HepG2 (cell line): Measurements from ENCODE around the gene SGCD. TPM values are rescaled to one million over a fixed set of nuclear protein-coding genes. Genes with fewer than 3 reads are reported as not detected.

Source experiments
- ATAC-seq: fragments of 200-7000 bp; cut with Tn5 transposase; 3 replicates; pipeline ENCODE4 v1.9.1; 2020; ENCODE audit warnings: mild to moderate bottlenecking, moderate library complexity
- BruUV-seq: library from RNA; stranded (reverse); fragments of 400-500 nt; replicated peaks from 2 replicates; lab custom pipeline; 2021; lab: Mats Ljungman, UMichigan
- CTCF ChIA-PET: fragments of 300-600 bp; formaldehyde crosslinking; extraction: SDS; loops from one replicate; lab custom pipeline; 2021; ENCODE audit warnings: low total read pairs, inconsistent platforms, low intra/inter-chr PET ratio; lab: Yijun Ruan, JAX
- POLR2A ChIA-PET: fragments of 350-600 bp; sonication (Branson Sonifier 250); formaldehyde crosslinking; loops from one replicate; lab custom pipeline; 2020; ENCODE audit warnings: antibody characterized with exemption, inconsistent platforms; lab: Yijun Ruan, JAX
- DNase-seq: peaks from one replicate; pipeline ENCODE4 v3.0.0-alpha.2; 2015; ENCODE audit warnings: low spot score
- FAIRE-seq: peaks from 3 replicates; lab custom pipeline; 2011; peaks lifted over from hg19 to GRCh38; lab: Jason Lieb, UNC
- H2AFZ ChIP-seq: one replicate; pipeline ENCODE4 v1.6.1; 2011; ENCODE audit warnings: low read length, inconsistent platforms
- H3K27ac ChIP-seq: fragments of 300-600 bp; 3 replicates; pipeline ENCODE4 v1.8.0; 2011; ENCODE audit warnings: mixed run types, mild to moderate bottlenecking, mixed read lengths, low read length, inconsistent platforms; ENCODE audit not compliant: insufficient read depth; ENCODE audit errors: extremely low read length
- H3K27me3 ChIP-seq, 2 experiments: fragments of 200-600 bp in 1 of 2; 2 replicates in 1 of 2; 3 replicates in 1 of 2; pipeline versions ENCODE4 v1.6.0 to v1.8.0; 2011; ENCODE audit warnings: low read length in 2 of 2, mild to moderate bottlenecking in 2 of 2, moderate library complexity in 2 of 2, inconsistent platforms in 1 of 2; ENCODE audit not compliant: insufficient read depth in 2 of 2, control insufficient read depth in 1 of 2
- H3K36me3 ChIP-seq, 2 experiments: fragments of 200-600 bp in 1 of 2; replicated peaks in 1 of 2; 2 replicates in 1 of 2; 3 replicates in 1 of 2; pipeline versions ENCODE4 v1.5.1 to v1.8.0; 2011; ENCODE audit warnings: low read length in 2 of 2, inconsistent platforms in 1 of 2; ENCODE audit not compliant: insufficient read depth in 2 of 2, control insufficient read depth in 1 of 2
- H3K4me1 ChIP-seq: 2 replicates; pipeline ENCODE4 v1.5.1; 2012; ENCODE audit warnings: low read length, inconsistent platforms; ENCODE audit not compliant: insufficient read depth
- H3K4me2 ChIP-seq: 2 replicates; pipeline ENCODE4 v1.6.0; 2011; ENCODE audit warnings: low read depth, low read length, inconsistent platforms
- H3K4me3 ChIP-seq, 3 experiments: fragments of 200-600 bp in 1 of 3; sonication (generic), shearing (Covaris generic) in 1 of 3; replicated peaks in 1 of 3; 2 replicates each; pipeline ENCODE4 v1.5.1; 2011 to 2016; ENCODE audit warnings: low read length in 3 of 3, inconsistent platforms in 2 of 3, low read depth in 2 of 3, mild to moderate bottlenecking in 2 of 3, control low read depth in 1 of 3, mixed read lengths in 1 of 3; ENCODE audit not compliant: insufficient read depth in 1 of 3
- H3K79me2 ChIP-seq: one replicate; pipeline ENCODE4 v1.6.1; 2011; ENCODE audit warnings: low read length, inconsistent platforms; ENCODE audit not compliant: insufficient read depth
- H3K9ac ChIP-seq: 2 replicates; pipeline ENCODE4 v1.6.0; 2011; ENCODE audit warnings: mild to moderate bottlenecking, low read depth, low read length, inconsistent platforms; ENCODE audit not compliant: insufficient read depth
- H3K9me3 ChIP-seq: 2 replicates; pipeline ENCODE4 v1.5.1; 2012; ENCODE audit warnings: mild to moderate bottlenecking, low read length
- H4K20me1 ChIP-seq: 2 replicates; pipeline ENCODE4 v1.6.0; 2011; ENCODE audit warnings: inconsistent platforms, mild to moderate bottlenecking, low read length, moderate library complexity; ENCODE audit not compliant: insufficient read depth
- ATF5 ChIP-seq: sonication (generic); formaldehyde crosslinking; IDR thresholded peaks from 2 replicates; pipeline ENCODE4 v1.4.0; 2020; ENCODE audit warnings: mild to moderate bottlenecking, low read depth, missing genetic modification reagents
- EED ChIP-seq: sonication (generic); formaldehyde crosslinking; IDR thresholded peaks from 2 replicates; pipeline ENCODE4 v1.5.0; 2020; ENCODE audit warnings: mild to moderate bottlenecking, missing genetic modification reagents
- GTF3A ChIP-seq: sonication (generic); formaldehyde crosslinking; conservative IDR thresholded peaks from 2 replicates; pipeline ENCODE4 v1.4.0; 2020; ENCODE audit warnings: mild to moderate bottlenecking, missing genetic modification reagents
- LBX2 ChIP-seq: sonication (generic); formaldehyde crosslinking; IDR thresholded peaks from 2 replicates; pipeline ENCODE4 v1.5.0; 2020; ENCODE audit warnings: missing genetic modification reagents, mild to moderate bottlenecking, borderline replicate concordance
- RAD51 ChIP-seq: fragments of 450-650 bp; IDR thresholded peaks from 2 replicates; pipeline ENCODE4 v1.6.1; 2016; ENCODE audit warnings: borderline replicate concordance
- SP2 ChIP-seq: sonication (generic); formaldehyde crosslinking; IDR thresholded peaks from 2 replicates; pipeline ENCODE4 v1.5.1; 2020; ENCODE audit warnings: mild to moderate bottlenecking, missing genetic modification reagents
- ZNF274 ChIP-seq: sonication (generic); formaldehyde crosslinking; IDR thresholded peaks from 2 replicates; pipeline ENCODE4 v1.5.1; 2020; ENCODE audit warnings: mild to moderate bottlenecking, missing genetic modification reagents
- ZNF562 ChIP-seq: sonication (generic); formaldehyde crosslinking; IDR thresholded peaks from 2 replicates; pipeline ENCODE4 v1.8.0; 2022; ENCODE audit warnings: missing genetic modification reagents, borderline replicate concordance
- ZNF615 ChIP-seq: sonication (generic); formaldehyde crosslinking; IDR thresholded peaks from 2 replicates; pipeline ENCODE4 v1.5.0; 2020; ENCODE audit warnings: mild to moderate bottlenecking, missing genetic modification reagents, borderline replicate concordance
- ZNF737 ChIP-seq: sonication (generic); formaldehyde crosslinking; IDR thresholded peaks from 2 replicates; pipeline ENCODE4 v1.5.0; 2020; ENCODE audit warnings: missing genetic modification reagents, mild to moderate bottlenecking, borderline replicate concordance
- WGBS: methylation state at CpG from one replicate; pipeline ENCODE4 v1.1.6; 2017; ENCODE audit warnings: low lambda C conversion rate; 5-methylcytosine and 5-hydroxymethylcytosine counted together
- in situ Hi-C: cut with HindIII; loops from 2 replicates; pipeline ENCODE4 v1.10.0; 2017; ENCODE audit warnings: low pct_unique_long_range_greater_than_20kb; ENCODE audit not compliant: extremely low pct_ligation_motif_present
- intact Hi-C: fragments of 100-400 bp; cut with micrococcal nuclease; formaldehyde crosslinking; loops from one replicate; pipeline ENCODE4 v1.10.0; 2022; ENCODE audit not compliant: unreplicated experiment
- polyA plus RNA-seq, 8 experiments: library from polyadenylated mRNA; depleted of rRNA in 3 of 8; stranded (reverse) in 7 of 8; unstranded in 1 of 8; fragments of >200 nt; fragmentation: Illumina TruSeq in 4 of 8; extraction: Trizol in 4 of 8; gene quantifications; 2 replicates each; pipeline versions ENCODE4 v1.2.1 to v1.2.3, GENCODE V29; 2011 to 2016; ENCODE audit warnings: low read depth in 4 of 8, missing spikeins in 1 of 8, mixed read lengths in 1 of 8; ENCODE audit not compliant: insufficient read depth in 1 of 8
- total RNA-seq, 5 experiments: library from RNA; depleted of rRNA; stranded (reverse); fragments of >200 nt; fragmentation: Illumina TruSeq; extraction: Trizol; gene quantifications; 2 replicates each; pipeline ENCODE4 v1.2.3, GENCODE V29; 2016; ENCODE audit warnings: low read depth in 1 of 5
- TF ChIP-seq, protein P1 (sequence below): sonication (generic); formaldehyde crosslinking; IDR thresholded peaks from 2 replicates; pipeline ENCODE4 v1.4.0; 2020; ENCODE audit warnings: missing genetic modification reagents, borderline replicate concordance

The SGCD gene
- total and polyA plus RNA-seq, 2 of the 13 experiments (the other 11 are each of a cell fraction or from before 2014, with no cell fraction given): not detected

DNA sequence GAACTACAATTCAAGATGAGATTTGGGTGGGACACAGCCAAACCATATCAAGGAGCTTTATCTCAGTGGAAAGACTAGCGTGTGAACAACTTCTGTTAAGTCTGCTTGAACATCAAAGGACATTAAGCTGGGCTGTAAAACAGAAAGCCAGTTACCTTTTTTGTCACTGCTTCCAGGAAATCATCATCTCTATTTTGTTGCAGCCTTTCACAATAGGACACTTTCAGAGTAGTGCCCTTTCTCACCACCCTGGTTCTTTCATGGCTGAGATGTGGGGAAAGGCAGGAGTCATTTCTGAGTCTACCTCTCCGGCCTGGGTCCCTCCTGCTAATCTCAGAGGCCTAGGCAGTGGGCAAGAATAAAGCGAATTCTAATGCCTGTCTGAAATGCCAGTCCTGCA is 426.9 kb downstream of the SGCD start (continued):
- TF ChIP-seq, protein P1, sequence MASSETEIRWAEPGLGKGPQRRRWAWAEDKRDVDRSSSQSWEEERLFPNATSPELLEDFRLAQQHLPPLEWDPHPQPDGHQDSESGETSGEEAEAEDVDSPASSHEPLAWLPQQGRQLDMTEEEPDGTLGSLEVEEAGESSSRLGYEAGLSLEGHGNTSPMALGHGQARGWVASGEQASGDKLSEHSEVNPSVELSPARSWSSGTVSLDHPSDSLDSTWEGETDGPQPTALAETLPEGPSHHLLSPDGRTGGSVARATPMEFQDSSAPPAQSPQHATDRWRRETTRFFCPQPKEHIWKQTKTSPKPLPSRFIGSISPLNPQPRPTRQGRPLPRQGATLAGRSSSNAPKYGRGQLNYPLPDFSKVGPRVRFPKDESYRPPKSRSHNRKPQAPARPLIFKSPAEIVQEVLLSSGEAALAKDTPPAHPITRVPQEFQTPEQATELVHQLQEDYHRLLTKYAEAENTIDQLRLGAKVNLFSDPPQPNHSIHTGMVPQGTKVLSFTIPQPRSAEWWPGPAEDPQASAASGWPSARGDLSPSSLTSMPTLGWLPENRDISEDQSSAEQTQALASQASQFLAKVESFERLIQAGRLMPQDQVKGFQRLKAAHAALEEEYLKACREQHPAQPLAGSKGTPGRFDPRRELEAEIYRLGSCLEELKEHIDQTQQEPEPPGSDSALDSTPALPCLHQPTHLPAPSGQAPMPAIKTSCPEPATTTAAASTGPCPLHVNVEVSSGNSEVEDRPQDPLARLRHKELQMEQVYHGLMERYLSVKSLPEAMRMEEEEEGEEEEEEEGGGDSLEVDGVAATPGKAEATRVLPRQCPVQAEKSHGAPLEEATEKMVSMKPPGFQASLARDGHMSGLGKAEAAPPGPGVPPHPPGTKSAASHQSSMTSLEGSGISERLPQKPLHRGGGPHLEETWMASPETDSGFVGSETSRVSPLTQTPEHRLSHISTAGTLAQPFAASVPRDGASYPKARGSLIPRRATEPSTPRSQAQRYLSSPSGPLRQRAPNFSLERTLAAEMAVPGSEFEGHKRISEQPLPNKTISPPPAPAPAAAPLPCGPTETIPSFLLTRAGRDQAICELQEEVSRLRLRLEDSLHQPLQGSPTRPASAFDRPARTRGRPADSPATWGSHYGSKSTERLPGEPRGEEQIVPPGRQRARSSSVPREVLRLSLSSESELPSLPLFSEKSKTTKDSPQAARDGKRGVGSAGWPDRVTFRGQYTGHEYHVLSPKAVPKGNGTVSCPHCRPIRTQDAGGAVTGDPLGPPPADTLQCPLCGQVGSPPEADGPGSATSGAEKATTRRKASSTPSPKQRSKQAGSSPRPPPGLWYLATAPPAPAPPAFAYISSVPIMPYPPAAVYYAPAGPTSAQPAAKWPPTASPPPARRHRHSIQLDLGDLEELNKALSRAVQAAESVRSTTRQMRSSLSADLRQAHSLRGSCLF (CRISPR knock-in tag): no peak
- TF ChIP-seq LBX2 (CRISPR knock-in tag): no peak
- no peak for TF ChIP-seq EED (CRISPR knock-in tag)
- TF ChIP-seq RAD51: no peak
- no peak for TF ChIP-seq SP2

DNA sequence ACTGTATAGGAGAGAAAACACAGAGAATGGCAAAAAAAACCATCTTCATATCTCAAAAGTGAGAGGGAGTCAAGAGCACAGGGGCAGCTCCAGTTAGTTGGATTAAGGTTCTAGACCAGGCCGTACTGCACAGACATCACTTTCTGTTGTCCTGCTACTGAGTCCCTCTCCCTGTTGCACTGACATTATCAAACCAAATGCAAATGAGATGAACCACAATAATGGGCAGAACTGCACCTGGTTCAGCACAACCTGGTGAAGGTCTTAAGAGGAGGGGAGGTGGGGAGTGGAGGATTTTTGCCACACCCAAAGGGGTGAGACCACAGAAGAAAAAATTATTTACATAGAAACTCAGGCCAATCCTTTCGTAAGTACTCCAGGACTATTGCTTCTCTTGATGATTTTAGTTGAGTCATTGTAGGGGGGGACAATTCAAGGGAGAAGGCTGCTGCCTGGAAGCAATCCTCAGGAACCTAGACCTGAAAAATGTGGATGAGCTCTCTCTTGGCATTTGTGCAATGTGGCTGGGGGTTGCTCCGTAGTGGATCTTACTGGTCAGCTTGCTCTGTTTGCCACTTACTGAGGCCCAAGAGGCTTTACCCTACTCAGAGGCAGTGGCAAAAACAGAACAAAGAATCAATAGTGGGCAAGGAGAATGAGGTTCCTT is 428.6 kb downstream of the SGCD start:
- DNase-seq (no peak), ATAC-seq (no peak), FAIRE-seq (no peak)
- ChIA-PET POLR2A (no interaction called here), CTCF (no interaction called here)
- Histone ChIP-seq H3K9ac (no peak overlapping the region), H3K4me1 (no peaks in the 10 kb centered on the region), H3K27me3 (no peaks in the 10 kb centered on the region), H3K4me3 (no peak overlapping the region), H4K20me1 (no peaks in the 10 kb centered on the region), H2AFZ (no peak overlapping the region), H3K9me3 (no peaks in the 10 kb centered on the region), H3K4me2 (no peak overlapping the region), H3K27ac (no peak overlapping the region), H3K79me2 (no peaks in the 10 kb centered on the region), H3K36me3 (no peaks in the 10 kb centered on the region)
- intact Hi-C loops: no loop called here
- 31% methylated on average over 3 of the region's 3 CpGs for WGBS
- TF ChIP-seq ATF5 (no peak), ZNF615 (no peak), ZNF737 (CRISPR knock-in tag) (no peak), ZNF562 (CRISPR knock-in tag) (no peak), GTF3A (CRISPR knock-in tag) (no peak), ZNF274 (no peak)
- in situ Hi-C loops: no loop called here
- BruUV-seq: no TSS peak
